Amniotic stem cell (primary cell): ENCODE results near the gene CACNA2D3.
"Not testable (repeated sequence)": the region's sequence is repeated elsewhere in the genome, so short reads cannot be mapped to it uniquely, and the experiment has no call there.

Source experiments
- DNase-seq: peaks from one replicate; lab custom pipeline; 2025; lab: John Stamatoyannopoulos, UW

Gene CACNA2D3

DNA sequence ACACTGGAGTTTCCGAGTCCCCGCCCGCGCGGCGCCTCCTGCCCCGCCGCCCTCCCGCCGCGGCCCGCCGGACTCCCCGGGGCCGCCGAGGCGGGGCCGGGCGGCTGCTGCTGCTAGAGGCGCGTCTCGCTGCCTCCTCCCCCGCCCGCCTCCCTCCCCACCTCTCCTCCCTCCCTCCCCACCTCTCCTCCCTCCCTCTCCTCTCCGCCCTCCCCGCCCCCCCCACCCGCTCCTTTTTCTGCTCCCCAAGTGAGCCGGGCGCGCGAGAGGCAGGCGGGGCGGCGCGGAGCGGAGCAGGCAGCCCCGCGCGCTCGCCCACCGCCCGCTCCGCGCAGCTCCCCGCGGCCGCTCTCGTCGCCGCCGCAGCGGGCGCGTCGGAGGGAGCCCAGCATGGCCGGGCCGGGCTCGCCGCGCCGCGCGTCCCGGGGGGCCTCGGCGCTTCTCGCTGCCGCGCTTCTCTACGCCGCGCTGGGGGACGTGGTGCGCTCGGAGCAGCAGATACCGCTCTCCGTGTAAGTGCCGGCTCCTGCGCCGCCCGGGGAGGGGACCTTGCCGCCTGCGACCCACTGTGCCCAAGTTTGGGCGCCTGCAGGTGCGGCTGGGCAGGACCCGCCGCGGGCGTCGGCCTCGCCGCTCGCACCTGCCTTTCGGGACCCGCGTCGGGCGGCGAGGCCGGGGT is at the start of gene CACNA2D3:
Gene CACNA2D3, plus strand, starts transcription at position 229 of the 679 bp plus-strand sequence.
- no peak for DNase-seq

DNA sequence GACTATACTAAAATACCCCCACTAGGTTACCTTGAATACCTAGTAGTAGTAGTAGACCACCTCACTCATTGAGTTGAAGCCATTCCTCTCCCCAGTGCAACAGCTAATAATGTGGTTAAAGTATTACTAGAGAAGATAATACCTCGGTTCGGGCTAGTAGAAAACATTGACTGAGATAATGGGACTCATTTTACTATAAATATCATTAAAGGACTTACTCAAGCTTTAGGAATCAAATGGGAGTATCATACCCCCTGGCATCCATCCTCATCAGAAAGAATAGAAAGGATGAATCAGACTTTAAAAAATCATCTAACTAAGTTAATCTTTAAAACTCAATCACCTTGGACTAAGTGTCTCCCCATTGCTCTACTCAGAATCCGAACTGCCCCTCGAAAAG is 49.0 kb upstream of the CACNA2D3 start:
- no peak for DNase-seq

DNA sequence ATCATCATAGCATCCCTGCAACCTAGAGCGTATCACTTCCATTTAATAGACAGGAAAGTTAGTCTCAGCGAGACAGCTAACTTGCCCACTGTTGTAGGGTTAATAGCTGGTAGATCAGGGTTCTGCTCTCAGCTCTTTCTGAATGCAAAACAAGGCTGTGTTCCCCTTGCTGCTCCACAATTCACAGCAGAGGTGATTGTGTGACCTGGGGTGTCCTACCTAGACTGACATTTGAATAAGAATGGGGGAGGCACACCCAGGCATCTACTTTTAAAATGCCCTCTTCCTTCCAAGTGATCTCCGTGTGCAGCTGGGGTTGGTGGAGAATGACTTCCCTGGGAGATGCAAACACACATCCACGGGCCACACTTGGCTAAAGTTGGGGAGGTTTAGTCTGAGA is 43.0 kb upstream of the CACNA2D3 start:
- no peak for DNase-seq

DNA sequence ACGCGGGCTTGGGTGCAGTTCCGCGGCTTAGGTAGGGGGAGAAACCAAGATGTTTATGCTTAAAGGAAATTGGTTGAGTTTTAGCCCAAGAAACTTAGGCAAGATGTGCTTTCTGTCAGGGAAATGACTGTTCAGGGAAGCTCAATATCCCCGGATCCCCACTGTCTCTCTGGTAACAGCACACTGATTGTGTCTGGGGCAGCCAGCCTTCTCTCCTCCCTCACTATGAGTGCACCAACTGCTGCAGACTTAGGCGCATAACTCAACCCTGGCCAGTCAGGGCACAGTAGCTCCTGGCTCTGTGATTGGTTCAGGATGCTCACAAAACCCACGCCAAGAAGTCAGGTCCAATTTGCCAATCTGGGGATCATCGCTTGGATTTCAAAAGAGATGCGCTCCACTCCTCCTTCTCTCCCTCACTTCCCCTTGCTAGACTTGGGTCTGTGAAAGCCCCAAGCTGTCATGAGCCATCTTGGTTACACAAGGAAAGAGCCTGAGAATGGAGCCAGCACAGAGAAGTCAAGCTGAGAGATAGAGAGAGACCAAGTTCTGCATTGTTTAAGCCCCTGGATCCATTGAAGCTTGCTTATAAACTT is 42.5 kb upstream of the CACNA2D3 start:
- DNase-seq: no peak

DNA sequence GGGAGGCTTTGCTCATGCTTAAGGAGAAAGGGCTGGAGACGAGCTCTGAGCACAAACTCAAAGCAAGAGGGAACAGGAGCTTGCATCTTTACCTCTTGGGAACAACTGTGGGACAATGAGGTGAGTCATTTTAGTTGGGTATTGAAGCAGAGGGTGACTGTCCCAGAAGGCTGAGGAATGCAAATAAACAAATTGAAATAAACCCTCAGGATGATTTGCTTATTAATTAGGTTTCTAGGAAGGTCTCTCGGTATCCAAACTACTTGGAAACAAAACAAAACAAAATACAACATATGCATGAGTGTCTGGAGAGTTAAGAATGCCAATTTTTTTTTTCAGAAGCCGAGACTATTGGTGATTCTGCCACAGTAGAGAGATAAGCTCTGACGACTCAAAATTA is 38.4 kb upstream of the CACNA2D3 start:
- no peak for DNase-seq

DNA sequence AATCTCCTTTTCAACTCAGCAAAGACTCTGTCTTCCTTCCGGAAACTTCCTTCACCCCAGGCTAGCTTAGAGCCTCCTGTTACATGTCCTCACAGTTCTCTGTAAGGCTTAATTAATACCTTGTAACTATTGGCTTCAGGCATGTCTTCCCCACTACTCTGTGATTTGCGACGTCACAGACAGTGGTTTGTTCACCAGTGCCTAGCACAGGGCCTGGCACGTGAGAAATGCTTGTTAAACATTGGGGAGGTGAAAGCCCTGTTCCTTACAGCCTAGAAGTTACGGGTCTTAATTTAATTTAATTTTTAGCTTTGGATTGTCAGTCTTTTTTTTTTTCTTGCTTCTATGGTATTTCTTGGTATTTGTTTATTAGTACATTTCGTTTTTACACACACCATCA is 36.4 kb upstream of the CACNA2D3 start:
- DNase-seq: no peak

DNA sequence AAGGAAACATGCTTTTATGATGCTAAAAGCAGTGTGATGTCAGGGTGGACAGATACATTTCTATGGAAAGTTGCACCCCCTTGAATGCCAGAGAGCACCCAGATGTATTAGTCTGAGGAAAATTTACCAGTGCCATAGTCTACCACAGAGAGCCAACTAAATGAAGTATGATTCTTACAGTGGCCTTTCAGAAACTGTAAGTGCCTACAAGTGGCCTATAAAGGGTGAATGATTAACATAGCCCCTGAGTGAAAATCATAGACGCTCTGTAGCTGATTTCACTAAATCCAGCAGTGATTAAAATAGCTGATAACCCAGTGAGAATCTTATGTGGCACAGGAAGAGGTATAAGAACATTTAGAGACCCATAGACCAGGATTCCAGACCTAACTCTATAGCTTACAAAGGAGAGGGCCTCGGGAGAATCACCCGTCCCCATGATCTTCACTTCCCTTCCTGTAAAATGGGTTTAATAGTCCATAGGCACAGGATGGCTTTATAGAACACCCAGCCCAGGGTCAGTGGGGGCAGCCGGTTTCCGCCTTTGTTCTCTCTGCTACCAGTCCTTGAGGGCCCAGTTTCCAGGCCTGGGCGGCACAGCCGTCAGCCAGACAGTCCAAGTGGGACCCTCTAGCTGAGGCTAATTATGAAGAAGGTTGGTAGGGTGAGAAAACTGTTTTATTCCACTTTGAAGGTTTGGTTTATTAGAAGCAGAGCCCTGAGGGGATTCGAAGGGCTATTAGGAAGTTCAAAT is 35.5 kb upstream of the CACNA2D3 start:
- DNase-seq: no peak

DNA sequence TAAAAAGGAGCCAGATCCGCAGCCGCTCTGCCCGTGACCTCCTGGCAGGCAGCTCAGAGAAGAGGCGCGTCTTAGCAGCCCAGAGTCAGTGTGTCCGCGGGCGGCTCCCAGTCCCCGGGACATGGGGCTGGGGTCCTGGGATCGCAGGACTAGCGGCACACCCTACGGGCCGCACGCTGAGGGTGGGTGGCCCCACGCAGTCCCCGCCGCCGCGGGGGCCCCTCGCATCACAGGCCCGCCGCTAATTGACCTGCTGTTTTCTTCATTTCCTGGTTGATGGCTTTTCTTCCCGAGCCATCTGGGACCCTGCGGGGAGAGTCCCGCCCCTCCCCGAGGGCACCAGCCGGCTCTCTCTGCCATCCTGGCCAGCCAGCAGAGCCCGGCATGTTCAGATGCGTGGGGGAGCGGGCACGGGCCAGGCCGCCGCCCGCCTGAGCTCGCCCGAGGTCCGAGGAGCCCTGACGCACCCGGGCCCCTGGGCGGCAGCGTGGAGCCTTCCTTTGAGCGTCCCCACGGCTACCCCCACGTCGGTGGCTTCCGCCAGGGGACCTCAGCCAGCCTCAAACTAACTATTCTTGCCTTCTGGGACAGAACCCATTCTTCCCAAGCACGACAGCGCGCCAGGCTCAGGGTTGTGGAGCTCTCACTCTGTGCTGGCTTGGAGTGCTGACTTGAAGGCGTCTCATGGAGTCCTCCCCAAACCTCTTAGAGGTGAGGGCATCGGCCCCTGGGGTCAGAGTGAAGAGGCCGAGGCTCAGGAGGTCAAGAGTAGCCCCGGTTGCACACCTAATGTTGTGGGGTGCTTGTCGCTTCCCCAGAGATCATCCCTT is 34.6 kb upstream of the CACNA2D3 start:
- no peak for DNase-seq

DNA sequence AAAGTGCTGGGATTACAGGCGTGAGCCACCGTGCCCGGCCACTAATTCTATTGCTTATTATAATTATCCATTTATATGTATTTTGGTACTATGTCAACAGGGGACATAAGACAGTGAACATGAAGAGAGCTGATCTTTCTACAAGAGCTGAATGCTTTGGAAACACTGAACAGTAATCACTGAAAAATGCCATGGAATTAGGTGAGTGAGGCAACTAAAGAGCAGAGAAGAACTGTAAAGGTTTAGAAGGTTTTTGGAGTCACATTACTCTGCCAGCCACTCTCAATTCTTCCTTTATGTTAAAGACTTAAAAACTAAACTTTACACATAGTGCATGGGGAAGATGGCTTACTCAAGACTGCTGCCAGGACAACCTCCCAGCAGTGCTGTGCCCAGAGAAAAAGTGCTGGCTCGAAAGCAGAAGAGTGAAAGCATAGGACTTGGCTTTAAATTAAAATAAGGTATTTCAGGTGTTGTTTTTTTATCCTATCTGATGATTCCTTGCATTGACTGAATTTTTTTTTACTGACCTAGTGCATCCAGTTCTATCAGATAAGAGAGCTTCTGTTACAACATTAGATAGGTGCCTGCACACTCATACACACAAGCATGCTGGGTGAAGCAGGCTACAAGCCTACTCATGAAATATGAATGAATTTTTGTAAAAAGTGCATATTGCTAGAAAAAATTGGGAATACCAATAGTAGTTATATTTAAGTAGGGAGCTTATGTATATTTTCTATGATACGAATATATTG is 28.7 kb upstream of the CACNA2D3 start:
- no peak for DNase-seq

DNA sequence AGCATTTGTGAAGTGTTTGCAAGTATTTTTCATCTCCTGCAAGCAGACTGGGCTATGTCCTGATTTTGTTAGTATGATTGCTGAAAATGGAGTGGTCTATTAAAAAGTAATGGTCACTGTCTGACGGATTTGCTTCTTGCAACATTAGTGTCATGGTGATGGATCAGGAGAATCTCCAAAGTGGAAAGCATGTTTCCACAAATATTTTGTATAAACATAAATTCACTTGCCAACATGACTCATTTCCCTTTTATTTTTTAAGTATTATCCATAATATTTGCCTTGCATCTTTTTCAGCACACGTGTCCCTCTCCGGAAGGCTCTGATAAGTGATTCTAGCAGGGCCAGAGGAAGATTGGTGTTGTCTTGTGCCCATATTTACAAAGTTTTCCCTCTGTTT is 27.4 kb upstream of the CACNA2D3 start:
- no peak for DNase-seq

DNA sequence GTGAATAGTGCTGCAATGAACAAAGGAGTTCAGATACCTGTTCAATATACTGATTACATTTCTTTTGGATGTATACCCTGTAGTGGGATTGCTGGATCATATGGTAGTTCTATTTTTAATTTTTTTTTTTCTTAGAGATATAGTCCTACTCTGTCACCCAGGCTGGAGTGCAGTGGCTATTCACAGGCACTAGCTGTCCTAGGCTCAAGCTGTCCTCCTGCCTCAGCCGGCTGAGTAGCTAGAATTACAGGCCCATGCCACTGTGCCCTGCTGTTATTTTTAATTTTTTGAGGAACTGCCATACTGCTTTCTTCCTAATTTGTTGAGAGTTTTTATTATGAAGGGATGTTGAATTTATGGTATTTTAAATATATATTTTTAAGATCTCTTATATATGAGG is 23.0 kb upstream of the CACNA2D3 start:
- no peak for DNase-seq

DNA sequence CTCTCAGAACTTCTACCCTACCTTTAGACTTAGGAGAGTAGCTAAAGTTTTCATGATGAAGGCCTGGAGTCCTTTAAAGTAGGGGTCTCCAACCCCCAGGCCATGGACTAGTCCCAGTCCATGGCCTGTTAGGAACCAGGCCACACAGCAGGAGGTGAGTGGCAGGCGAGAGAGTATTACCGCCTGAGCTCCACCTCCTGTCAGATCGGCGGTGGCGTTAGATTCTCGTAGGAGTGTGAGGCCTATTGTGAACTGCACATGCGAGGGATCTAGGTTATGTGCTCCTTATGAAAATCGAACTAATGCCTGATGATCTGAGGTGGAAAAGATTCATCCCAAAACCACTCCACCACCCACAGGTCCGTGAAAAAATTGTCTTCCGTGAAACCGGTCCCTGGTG is 18.3 kb upstream of the CACNA2D3 start:
- no peak for DNase-seq

DNA sequence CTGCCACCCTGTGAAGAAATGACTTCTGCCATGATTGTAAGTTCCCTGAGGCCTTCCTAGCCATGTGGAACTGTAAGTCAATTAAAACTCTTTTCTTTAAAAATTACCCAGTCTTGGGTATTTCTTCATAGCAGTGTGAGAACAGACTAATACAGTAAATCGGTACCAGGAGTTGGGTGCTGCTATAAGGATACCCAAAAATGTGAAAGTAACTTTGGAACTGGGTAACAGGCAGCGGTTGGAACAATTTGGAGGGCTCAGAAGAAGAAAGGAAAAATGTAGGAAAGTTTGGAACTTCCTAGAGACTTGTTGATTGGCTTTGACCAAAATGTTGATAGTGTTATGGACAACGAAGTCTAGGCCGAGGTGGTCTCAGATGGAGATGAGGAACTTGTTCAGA is 6.2 kb upstream of the CACNA2D3 start:
- not testable (repeated sequence) for DNase-seq

DNA sequence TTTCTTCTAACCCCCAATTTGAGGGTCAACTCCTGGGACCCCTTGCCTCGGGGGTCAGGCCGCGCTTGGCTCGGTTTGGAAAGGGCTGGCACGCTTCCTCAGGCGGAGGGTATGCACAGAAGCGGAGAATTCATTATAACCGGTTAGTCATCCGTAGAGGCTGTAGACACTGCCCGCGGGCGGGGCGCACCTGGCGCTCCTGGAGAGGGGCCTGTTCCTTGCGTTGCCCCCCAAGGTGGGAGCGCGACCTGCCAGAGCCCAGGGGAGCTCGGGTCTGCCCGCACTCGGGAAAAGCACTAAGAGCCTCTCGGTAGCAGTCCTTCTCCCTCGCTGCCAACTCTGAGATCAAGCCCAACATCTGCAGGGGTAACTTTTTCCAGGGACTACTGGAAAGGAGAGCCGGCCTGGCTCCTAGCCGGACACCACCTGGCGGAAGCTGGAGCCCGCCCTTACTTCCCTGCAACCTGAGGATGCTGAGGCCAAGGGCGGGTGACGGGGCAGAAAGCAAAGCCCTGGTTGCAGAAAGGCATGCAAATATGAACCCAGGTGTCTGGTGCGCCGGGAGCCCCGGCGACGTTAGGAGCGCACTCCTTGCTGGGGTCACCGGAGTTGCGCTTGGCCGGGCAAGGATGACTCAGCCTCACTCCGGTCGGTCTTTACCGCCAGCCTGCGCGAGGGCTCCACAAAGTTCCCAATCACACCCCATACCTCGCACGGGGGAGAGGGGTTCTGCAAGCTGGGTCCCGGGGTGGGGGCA is 1.5 kb upstream of the CACNA2D3 start:
- no peak for DNase-seq

DNA sequence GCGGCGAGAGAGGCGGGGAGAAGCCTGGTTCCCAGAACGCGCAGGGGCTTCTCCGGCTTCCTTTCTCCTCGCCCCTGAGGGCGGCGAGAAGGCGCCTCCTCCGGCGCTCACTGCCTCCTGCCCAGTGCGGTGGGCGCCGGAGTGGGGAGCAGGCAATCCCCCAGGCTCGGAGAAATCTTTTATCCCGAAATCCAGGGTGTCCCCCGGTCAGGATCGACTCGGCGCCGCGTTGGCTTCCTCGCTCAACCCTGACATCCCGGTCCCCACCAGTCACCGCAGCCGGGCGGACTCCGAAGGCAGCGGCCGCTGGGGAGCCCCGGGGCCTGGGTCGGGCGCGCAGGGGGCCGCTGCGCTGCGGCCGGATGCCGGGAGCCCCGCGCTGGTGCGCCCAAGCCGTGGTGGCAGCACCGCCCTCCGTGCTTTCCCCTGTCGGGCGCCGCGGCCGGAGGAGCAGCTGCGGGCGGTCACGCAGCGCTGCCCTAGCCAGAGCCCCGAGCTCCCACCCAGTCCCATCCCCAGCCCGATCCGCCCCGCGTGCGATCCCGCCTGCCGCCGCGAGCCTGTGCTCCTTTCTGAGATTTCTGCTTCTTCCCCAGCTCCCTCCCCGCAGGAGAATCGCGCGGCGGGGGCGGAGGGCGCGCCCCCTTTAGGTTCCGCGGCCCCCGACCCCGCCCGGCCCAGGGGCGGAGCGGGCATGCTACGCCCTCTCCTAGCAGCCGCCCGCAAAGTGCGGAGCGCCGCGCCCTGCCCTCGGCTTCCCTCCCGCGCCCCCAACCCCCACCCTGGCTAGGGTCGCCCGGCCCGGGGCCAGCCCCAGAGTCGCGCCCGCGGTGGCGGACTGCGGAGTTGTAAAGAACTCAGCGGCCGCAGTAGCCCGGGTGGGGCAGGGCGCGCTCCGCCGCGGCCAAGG is 683 bp upstream of the CACNA2D3 start:
- no peak for DNase-seq

DNA sequence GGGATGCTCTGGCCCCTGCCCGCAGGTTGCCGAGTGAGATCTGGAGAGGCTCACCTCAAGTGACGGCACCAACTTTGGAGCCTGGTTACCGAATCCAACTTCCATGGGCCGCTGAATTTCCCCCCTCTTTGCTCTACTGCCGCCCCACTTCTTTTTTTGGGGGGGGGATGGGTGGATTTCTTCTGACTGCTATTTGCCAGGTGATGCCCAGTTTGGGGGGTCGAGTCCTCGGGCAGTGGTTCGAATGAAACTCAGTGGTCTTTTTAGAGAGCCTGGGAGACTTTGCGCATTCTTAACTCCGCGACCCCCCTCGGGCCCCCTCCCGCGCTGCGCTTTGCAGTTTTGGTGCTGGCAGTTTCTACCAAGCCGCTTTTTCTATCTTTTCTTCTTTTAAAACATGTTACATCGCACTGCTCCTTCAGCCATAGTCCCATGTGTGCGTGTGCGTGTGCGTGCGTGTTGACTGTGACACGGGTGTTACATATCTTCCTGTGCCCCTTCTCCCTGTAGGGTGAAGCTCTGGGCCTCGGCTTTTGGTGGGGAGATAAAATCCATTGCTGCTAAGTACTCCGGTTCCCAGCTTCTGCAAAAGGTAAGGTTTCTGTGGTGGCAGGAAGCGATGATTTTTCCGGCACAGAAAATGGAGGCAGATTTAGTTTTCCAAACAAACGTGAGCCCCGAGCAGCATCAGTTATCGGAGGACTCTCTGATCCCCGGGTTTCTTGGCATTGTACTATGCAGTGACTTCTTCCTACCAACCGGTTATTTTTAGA is 837 bp downstream of the CACNA2D3 start:
- no peak for DNase-seq

DNA sequence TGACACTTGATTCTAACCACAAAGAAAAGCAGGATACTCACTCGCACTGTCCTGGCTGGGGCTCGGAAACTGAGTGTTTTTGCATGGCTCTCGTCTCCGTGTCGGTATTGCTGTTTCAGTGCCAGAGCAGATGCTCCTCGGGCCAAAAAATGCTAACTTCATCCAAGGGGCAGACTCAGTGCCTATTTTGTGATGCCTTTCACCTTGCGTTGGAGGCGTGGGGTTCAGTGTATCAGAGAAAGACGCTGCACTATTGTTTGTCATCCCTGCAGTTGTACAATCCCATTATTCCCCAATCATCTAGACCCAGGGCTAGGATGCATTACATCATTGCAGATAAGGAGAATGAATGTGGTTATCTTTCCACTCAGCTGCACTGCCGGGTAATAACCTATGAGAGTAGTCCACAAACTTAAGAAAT is 1.4 kb downstream of the CACNA2D3 start:
- DNase-seq: no peak

DNA sequence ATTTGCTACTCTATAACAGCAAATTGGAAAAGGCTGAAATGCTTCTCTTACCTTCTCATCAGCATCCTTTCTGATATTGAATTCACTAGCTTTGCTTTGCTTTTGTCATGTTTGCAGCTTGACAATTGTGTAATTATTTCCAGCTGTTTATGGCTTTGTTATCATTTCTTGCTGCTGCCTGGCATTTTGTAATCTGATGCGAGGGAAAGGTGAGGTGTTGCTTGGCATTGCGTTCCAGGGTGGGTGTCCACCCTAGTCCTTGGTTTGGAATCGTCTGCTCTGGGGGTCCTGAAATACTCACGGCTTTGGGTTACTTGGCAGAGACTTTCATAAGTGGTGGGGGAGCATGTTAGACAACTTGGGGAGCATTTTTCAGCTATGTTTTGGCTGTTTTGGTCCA is 2.9 kb downstream of the CACNA2D3 start:
- no peak for DNase-seq

DNA sequence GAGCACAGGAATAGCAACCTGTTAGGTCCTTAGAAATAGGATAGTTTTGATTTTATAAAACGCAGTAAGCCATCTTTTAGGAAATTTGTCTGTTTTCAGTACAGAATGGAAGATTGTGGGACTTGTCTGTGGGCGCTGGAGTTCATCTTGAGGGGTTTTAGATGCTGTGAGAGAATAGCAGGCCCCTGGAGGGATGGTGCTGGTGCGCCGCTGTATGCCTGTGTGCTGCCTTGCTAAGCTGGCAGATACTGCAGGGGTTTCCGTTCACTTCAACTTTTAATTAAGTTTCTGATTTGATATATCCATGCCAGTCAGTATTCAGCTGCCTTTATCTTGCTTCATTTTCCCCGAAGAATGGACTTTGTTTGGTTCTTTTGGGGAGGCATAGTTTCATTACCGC is 4.2 kb downstream of the CACNA2D3 start:
- DNase-seq: no peak
